GM21367 (cell line): ENCODE data around the gene FAM9B.
"Not testable (repeated sequence)": the region's sequence is repeated elsewhere in the genome, so short reads cannot be mapped to it uniquely, and the experiment has no call there.

ENCODE experiments used
- ATAC-seq: cut with Tn5 transposase; IDR thresholded peaks from one replicate; pipeline ENCODE4 v1.9.1; 2021; ENCODE audit not compliant: unreplicated experiment

Gene FAM9B

DNA sequence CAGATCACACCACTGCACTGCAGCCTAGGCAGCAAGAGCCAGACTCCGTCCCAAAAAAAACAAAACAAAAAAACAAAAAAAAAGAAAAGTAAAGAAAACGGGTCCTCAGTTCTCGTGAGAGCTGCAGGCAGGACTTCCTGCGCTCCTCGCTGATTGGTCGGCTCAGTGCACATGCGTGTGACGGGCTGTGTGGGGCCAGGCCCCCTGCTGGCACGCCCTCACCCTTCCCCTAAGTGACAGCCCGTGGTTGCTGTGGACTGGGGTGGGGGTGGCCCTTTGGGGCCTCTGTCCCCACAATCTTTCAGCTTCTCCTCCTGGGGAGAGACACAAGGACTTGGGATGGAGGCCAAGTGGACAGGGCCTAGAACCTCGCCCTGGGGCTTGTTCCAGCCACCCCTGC lies at the start of gene FAM9B:
FAM9B (minus strand) TSS at position 139 of the 400 bp plus-strand sequence. CDS start 1,141 bp downstream, outside the sequence.
- no peak for ATAC-seq

DNA sequence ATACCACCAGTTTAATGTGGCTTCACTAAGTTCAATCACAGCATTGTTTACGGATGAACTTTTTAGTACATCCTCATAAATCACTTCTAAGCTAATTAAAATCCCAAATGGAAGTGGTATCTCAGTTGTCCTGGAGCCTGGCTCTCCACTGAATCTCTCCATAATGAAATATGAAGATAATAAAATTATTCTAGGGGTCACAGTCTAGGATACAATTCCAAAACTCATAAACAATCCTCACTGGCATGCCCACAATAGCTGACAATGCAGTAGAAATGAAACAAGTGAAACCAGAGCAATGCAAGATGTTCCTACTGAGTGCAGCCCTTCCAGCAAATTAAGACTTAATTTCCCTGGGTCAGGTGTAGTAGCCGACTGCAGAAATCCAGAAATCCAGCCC lies 47.3 kb upstream of the FAM9B start:
- no peak for ATAC-seq

DNA sequence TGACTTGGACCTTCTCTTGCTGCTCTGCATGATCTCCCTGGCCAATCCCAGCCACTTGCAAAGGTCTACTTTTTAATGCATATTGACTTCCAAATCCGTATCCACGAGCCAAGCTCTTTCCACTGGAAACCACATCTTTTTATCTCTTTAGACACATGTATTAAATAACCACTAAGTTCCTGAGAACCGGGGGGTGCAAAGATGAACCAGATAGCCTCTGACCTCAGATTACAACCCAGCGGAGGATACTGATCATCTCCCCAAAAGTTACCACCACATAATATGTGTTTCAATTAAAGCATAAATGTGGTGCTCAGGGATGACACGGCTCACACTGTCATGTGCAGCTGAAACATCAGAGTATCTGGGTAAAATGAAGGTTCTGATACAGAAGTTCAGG lies 40.4 kb upstream of the FAM9B start:
- ATAC-seq: no peak

DNA sequence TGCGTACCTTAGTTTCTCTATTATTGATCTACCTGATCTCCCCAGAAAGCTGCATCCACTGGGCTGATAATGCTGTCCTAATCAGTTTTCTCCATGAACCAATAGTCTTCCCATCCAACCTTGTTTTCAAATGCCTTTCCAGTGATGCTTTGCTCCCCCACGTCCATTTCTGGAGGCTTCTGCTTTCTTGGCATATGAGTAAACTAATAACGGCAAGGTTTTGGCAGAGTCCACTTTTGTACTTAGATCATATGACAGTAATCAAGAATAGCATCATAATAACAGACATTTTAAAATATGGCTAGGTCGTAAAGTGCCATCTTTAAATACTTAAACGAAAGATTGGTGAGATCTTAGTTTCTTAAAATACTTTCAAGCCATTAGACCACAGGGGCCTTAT lies 38.4 kb upstream of the FAM9B start:
- no peak for ATAC-seq

DNA sequence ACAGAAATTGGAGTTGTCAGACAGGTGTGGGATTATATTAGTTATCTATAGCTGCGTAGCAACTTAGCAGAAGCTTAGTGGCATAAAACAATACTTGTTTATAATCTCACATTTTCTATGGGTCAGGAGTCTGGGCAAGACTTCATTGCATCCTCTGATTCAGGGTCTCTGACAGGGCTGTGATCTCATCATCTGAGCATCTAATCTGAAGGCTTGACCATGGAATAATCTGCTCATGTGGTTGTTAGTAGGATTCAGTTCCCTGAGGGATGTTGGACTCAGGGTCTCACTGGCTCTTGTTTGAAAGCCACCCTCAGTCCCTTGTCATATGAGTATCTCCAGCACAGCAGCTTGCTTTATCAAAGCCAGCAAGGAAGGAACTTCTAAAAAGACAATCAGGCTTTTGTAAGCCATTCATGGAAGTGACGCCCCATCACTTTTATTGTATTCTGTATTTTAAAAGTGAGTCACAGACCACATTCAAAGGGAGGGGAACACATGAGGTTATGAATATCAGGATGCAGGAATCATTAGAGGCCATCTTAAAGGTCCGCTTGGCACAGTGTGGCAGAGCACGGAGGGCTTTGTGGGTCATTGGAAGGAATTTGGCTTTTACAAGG lies 37.2 kb upstream of the FAM9B start:
- ATAC-seq: no peak

DNA sequence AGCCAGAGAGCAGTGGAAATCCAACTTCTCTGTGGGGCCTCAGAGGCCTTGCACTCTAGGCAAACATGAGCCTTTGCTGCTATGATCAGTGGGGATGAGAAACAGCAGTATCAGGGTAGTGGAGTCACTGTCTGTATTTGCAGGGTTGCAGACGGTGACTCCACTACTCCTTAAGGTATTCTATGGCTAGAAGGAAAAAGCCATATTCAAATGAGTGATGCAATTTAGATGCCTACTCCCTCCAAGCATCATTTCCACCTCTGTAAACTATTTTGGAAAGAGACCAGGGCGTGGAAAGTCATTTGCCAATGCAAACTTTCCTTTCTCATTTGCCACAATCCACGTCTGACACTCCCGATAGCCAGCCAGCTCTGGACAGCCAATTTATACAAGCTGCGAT lies 35.6 kb upstream of the FAM9B start:
- no peak for ATAC-seq

DNA sequence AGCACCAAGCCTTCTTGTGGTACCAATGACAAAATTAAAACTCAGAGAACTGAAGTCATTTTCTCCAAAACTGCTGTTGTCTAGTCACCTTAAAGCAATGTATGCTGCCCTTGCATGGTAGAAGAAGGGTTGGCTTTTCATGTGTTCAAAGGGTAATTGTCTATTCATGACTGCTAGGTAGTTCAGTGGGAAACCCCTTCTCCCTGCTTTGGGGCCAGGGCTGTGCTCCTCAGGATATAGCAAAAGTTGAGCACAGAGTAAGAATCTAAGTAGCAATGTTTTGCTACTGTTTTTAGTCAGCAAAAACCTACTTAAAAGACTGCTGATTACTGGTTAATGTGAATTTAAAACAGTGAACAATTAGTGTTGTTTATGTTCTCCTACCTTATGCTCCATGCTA lies 30.8 kb upstream of the FAM9B start:
- no peak for ATAC-seq

DNA sequence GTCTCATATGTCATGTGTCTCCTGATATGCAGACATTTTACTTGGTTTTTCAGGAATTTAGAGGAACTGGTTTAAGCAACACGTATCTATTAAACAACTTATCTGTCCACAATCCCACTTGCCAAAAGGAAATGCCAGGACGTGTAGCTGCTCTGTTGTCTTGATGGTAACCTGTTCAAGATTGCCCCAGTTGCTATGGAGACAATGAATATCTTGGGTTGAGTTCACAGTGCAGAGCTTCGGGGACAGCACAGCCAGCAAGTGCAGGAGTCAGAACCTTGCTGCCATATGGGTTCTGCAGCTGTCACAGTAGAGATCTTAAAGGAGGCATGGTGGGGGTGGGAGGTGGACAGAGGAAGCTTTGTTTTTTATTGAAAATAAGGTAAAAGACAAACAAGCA lies 28.7 kb upstream of the FAM9B start:
- no peak for ATAC-seq

DNA sequence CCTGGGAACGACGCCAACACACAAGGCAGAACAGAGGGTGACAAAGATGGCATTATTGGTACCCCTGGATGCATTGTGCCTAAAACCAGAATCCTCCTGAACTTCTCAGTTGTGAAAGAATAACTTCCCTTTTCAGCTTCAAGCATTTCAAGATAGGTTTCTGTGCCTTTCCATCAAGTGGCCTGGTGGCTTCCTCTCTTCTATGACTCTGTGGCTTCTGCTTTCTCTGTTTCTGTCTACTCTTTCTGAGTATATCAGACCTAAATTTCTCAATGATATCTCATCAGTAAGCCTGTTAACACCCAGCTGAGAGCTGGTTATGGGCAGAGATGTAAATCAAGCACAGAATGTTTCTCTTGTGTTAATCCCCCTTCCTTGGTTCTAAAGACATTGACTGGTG lies 21.4 kb upstream of the FAM9B start:
- ATAC-seq: no peak

DNA sequence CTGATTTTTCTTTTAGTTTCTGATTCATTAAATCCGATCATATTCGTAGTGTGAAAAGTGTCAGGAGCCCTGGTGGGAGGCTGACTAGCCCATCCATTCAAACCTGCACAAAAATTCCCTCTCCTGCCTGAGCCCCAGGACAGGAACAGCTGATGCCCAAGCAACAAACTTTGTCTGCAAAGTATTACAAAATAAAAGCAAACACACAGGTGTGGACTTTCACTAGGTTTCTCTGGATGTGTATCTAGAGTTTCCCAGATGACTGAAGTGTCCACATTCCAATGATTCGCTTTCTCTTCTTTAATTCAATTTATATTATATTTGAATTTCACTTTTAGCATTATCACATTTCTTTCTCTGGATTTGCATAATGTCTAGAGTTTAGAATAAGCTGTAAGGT lies 18.2 kb upstream of the FAM9B start:
- ATAC-seq: no peak

DNA sequence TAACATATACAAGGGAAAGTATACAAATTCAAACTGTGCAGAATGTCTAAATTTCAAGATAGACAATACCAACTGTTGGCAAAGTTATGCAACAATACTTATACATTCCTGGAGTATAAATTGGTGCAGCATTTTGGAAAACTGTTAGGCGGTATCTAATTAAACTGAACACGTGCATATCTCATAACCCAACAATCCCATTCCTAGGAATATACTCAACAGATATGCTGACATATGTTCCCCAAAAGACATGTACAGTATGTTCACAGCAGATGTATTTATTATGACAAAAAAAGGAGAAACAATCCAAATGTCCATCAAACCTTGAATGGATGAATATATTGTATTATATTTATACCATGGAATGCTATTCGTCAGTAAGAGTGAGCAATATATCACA lies 16.4 kb upstream of the FAM9B start:
- no peak for ATAC-seq

DNA sequence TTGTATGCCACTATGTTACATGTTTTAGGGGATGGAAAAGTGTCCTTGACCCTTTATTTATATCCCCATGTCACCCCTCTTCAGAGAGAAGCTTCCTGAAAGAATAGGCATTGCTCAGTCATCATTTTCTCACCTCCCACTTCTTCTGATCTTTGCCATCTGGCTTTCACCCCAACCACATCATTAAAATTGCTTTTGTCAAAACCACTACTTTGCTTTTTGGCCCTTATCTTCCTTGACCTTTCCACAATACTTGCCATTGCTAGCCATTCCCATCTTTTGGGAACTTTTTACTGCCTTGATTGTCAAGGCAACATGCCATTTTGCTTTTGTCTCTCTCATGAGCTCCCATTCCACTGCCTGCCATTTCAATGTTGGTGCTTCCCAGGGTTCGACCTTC lies 14.9 kb upstream of the FAM9B start:
- ATAC-seq: no peak

DNA sequence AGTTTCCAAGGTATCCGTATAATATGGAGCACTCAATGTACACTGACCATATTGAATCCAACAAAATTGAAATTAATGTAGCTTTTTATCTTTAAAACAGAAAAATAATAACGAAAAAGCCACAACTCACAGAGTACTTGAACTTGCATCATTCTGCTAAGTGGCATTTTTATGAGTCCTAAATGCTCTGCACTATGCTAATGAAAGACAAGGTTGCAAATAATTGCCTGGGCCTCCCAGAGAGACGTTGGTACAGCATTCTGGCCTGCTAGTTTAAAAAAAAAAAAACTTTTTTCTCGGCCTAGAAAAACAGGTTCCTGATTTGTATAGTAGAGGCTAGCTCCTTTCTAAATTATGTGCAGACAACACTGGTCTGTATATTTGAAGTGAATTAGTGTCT lies 4.3 kb upstream of the FAM9B start:
- ATAC-seq: no peak

DNA sequence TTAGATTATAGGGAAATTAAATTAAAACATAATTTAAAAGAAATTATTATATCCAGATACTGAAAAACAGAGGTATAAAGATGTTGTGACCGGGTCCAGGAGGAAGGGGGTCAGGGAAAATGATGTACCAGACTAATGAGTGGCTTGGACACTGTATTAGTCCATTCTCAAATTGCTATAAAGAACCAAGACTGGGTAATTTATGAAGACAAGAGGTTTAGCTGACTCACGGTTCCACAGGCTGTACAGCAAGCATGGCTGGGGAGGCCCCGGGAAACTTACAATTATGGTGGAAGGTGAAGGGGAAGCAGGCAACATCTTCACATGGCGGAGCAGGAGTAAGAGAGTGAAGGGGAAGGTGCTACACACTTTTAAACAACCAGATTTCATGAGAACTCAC lies 3.4 kb upstream of the FAM9B start:
- ATAC-seq: no peak

DNA sequence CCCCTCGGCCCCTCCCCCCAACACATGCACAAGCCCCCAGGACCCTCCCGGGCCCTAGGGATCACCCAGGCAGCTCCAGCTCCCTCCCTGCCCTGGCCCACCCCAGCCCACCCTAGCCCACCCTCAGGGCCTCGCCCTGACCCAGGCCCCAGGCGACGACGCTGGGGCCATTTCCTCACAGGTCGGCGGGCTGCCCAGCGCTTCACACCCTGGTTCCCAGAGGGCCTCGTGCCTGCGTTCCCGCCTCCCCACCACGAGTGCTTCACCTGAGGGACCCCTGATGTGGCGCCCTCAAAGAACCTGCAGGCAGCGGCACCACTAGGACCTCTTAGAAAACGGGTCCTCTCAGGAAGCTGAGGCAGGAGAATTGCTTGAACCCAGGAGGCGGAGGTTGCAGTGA lies 341 bp downstream of the FAM9B start:
- ATAC-seq: no peak

DNA sequence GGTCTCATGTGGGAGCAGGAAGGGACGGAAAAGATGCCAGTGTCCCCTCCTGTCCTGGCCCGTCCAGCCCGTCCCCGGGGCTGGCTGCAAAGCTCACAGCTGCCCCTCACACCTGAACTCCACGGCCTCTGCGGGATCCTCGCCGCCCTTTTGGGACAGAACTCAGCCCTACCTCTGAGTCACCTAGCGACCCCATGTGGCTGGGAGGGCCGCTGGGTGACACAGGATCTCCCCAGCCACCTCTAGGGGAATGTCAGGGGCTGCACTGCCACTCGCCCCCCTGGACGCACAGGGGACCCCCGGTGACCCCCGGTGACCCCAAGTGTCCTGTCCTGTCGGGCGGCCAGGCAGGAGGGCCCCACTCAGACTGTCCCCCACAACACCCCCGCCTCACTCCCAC lies 748 bp downstream of the FAM9B start:
- no peak for ATAC-seq

DNA sequence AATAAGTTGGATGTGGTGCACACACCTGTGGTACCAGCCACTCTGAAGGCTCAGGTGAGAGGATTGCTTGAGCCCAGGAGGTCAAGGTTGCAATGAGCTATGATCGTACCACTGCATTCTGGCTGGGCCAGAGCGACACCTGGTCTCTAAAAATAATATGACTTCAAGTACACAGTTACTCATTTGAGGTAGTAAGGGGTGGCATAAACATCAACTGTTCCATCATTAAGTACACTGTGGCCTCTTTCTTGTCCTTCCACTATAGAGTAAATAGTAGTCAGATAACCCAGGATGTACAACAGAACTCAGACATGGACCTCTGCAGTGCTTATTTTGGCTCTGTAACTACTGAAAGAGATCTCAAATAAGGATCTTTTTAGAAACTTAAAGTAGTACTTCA lies 10.6 kb downstream of the FAM9B start:
- no peak for ATAC-seq

DNA sequence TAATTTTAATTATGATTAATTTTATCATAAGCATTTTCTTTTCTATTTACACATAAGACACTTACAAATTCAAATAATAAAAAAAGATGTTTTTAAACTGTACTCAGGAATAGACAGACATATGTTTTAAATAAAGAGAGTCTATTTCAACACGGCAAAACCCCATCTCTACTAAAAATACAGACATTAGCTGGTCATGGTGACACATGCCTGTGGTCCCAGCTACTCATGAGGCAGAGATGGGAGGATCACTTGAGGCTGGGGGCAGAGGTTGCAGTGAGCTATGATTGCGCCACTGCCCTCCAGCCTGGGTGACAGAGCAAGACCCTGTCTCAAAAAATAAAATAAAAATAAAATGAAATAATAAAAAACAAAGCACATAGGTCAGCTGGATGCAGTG lies 14.8 kb downstream of the FAM9B start:
- no peak for ATAC-seq

DNA sequence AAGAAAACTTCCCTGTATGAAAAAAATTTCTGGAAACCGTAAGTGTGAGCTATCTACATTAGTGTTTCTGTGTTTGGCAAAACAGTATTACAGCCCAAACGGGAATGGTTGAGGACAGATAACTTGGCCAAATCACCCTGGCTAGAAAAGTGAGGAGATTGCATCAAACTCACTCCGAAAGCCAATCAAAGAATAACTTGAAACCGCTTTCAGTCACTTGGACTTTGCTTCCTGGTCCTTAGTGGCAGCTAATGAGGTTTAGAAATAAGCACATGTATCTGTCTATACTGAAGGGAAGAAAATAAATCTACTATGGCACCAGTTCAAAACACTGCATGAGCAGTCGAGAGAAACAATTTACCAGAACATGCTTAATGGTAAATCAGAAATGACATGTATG lies 15.6 kb downstream of the FAM9B start:
- not testable (repeated sequence) for ATAC-seq

DNA sequence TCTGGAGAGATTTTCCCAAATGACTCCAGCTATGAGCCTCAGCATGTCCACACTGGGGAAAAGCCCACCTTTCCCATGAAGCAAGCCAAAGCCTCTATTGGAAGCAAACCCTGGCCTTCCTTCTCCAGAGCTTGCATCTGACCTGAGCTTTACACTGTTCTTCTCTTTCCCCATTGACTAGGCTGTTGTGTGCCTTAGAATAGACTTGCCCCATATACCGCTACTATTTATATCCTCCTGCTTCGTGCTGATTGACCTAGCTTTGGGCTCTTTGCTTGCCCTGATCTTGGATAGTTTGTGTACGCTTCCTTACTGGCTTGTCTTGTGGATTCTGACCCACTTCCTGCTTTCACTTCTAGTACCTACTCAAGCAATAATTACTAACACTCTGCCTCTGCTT lies 30.9 kb downstream of the FAM9B start:
- no peak for ATAC-seq

DNA sequence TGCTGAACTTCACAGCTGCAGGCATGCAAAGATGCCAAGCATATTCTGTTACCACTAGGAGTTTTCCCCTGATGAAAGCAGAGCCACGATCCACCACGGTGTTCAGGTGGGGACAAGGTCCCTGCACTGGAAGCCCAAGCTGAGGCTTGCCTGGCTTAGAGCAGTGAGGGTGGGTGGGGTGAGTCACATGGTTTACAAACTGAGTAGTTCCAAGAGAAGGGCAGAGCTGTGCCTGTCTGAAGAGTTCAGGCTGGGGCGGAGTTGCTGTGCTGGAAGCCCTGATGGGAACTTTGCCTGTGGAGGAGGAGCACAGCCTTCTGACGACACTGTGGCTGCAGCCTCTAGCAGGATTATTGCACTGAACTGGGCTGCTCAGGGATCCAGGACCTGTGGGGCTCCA lies 45.5 kb downstream of the FAM9B start:
- no peak for ATAC-seq

DNA sequence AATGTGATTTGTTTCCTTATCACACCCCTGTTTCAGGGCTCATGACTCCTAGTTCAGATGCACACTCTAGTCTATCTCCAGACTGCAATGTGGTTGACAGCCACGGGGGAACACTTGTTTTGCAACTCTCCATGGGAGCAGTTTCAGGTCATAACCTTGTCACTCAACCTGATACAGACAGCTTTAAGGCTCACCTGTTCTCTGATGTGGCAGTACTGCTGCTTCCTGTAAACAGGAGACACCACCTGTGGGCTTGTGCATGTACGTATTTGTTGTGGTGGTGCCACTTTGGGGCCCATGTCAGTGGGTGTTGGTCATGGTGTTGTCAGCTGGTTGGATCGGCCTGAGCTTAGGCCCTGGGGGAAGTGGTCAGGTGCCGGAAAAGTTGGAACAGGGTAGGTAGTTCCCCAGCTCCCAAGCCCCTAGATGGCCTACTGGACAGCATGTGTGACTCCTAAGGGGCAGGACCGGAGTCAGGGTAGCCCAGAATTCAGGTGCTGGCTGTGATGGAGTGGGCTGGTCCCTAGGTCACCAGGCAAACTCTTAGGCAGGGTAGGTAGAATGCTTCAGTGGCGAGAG lies 46.2 kb downstream of the FAM9B start:
- ATAC-seq: no peak

DNA sequence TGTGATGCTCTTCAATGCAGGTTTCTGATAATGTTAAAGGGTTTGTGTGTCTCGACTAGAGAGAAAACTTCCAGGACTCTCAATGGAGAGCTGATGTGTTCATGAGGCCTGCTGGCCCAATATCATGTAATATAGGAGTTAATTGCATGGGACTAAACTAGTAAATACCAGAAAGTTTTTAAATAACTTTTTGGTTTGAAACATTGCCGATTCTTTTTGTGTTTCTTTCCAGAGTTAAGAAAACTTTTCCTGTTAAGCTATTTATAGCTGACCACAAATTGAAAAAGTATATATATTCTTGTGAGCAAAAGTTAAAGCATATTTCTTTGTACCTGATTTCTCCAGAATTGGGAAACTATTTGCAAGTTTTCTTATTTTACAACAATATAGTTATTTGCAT lies 49.7 kb downstream of the FAM9B start:
- ATAC-seq: no peak
